Eye (tissue), 1 donor: ENCODE data around the gene TMEM259.
A peak's percentile ranks its signal among the peaks of the same experiment; 100 is the strongest.
"Not testable (repeated sequence)": the region's sequence is repeated elsewhere in the genome, so short reads cannot be mapped to it uniquely, and the experiment has no call there.

ENCODE experiments used
- DNase-seq: peaks from one replicate; pipeline ENCODE4 v3.0.0-alpha.2; 2015

Gene TMEM259

DNA sequence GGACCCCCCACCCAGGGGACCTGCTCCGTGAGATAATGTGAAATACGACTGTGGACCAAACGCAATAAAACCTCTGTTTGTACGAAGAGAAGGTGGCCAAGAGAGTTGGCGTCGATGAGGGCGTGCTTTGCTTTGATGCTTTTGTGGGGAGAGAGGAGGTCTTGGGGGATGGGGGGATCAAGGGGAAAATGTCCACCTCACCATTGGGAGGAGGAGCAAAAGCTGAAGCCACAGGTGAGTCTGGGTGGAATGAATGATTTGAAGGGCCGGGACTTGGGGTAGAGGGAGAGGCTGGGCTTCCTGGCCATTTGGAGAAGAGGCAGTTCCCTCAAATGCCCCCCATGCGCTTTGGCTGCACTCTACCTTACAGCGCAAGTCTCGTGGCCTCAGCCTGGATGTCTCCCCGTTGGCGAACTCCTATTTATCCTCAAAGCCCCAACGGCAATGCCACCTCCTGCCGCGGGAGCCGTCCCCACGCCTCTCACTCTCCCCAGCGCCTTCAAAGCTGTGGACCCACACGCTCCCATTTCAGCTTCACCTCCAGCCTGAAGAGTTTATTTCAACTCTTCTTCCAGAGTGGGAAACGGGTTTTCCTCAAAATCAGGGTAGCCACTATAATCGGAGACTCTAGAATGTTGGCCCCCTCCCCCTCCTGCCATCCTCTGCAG is 18.2 kb upstream of the TMEM259 start:
- DNase-seq = no peak

GRCh38 chr19:1037621-1038064 is 16.7 kb upstream of the TMEM259 start:
- DNase-seq = no peak

GRCh38 chr19:1035998-1036621 is 15.2 kb upstream of the TMEM259 start:
- no peak for DNase-seq

DNA sequence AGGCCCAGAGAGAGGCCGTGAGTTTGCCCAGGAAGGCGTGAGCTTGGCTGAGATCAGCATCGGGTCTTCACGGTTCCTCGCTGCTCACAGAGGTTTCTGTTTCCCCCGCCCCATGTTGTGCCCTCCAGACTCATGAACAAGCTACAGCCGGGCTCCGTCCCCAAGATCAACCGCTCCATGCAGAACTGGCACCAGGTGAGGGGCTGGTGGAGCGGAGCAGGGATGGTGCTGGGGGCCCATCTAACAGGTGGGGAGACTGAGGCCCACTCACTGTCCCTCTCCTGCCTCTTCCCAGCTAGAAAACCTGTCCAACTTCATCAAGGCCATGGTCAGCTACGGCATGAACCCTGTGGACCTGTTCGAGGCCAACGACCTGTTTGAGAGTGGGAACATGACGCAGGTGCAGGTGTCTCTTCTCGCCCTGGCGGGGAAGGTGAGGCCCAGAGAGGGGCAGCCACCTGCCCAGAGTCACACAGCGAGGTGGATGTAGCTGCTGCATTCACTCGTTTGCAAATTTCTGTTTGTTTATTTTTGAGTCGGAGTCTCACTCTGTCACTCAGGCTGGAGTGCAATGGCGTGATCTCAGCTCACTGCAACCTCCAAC is 11.4 kb upstream of the TMEM259 start:
- no peak for DNase-seq

GRCh38 chr19:1028062-1028926 is 7.4 kb upstream of the TMEM259 start:
- DNase-seq = peak; percentile 93

- DNase-seq = peak; percentile 49
Measured at GRCh38 chr19:1027650-1028061, 6.7 kb upstream of the TMEM259 start.

GRCh38 chr19:1026783-1027649 is 6.1 kb upstream of the TMEM259 start:
- peak; percentile 70 for DNase-seq

DNA sequence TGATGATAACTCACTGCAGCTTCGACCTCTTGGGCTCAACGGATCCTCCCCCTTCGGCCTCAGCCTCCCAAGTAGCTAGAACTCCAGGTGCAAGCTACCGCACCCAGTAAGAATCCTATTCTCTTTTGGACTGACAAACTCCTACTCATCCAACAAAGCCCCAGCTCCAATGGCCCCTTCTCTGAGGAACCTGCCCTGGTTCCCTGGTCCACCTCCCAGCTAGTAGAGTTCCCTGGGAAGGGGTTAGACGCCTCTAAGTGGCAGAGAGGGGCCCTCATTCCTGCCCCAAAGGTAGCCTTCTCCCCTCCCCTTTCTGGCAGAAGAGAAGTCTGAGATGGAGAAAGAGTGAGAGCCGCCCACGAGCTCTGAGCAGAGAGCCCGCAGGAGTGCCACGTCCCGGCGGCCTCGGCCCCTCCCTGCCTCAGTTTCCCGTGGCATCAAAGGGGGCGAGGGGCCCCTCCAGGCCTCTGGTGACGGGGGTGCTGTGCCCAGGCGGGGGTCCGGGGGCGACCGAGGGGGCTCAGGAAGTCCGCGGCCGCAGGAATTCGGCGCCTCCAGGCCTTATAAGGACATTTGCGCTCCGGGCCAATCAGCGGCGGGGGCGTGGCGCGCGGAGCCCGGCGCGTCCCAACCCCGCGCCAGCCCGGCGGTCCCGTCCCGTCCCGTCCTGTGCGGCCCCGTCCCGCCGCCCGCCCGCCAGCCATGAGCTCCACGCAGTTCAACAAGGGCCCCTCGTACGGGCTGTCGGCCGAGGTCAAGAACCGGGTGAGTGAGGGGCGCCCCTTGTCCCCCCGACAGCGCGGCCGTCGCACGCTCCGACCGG is 5.2 kb upstream of the TMEM259 start, which contains the start of gene CNN2:
Gene CNN2, plus strand, starts transcription at position 649 of the 823 bp plus-strand sequence. Its CDS starts 54 bp downstream, at position 703.
- peak; percentile 91 for DNase-seq

DNA sequence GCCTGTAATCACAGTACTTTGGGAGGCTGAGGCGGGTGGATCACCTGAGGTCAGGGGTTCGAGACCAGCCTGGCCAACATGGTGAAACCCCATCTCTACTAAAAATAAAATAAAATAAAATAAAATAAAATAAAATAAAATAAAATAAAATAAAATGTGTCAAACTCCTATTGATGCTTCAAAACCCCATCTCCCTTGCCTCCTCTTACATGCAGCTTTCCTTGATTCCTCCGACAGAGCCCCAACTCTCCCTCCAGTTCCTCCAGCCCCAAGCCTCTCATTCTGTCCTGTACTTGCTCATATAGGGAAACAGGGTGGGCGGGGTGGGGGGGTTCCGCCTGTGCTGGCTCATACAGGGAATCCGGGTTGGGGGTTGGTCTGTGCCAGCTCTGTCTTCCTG is 4.2 kb upstream of the TMEM259 start:
- DNase-seq = not testable (repeated sequence)

DNA sequence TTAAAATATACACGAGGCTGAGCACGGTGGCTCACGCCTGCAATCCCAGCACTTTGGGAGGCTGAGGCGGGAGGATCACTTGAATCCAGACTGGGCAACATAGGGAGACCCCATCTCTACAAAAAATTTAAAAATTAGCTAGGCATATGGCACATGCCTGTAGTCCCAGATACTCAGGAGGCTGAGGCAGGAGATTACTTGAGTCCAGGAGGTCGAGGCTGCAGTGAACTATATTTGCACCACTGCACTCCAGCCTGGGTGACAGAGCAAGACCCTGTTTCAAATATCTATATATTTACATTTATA is 2.9 kb upstream of the TMEM259 start:
- DNase-seq = not testable (repeated sequence)

DNA sequence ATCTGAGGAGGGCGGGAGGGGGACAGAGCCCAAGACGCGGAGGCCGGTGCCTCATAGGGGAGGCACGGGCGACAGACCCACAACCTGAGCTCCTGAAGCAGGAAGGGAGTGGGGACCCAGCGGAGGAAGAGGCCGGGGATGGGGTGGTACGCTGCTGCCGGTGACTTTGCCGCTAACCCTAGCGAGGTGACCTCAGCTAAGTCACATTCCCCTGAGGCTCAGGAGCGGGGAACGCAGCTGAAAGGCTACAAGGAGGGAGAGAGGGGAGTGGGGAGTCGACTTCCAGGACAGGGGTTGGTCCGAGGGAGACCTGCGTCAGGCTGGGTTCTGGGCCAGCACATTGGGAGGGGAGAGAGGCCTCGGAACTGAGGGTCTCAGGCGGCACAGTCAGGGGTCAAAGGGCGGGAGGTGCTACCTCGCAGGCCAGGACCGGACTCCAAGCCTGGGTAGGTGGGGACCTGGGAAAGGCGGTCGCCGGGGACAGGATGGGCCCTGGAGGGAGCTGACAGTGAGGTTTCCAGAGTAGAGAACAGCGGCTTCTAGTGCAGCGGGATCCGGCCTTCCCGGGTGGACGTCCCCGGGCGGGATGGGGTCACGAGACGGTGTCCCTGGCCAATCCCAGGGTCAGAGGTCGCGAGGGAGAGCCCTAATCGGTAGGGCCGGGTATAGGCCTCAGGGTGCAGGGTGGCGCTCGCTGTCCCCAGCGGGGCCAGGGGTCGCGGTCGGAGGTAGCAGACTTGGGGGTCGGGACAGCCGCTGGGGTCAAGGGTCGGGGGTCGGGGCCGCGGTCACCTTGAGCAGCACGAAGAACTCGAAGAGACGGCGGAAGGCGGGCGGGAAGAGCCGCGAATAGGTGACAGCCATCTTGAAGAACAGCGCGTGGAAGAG is 699 bp downstream of the TMEM259 start:
- no peak for DNase-seq

DNA sequence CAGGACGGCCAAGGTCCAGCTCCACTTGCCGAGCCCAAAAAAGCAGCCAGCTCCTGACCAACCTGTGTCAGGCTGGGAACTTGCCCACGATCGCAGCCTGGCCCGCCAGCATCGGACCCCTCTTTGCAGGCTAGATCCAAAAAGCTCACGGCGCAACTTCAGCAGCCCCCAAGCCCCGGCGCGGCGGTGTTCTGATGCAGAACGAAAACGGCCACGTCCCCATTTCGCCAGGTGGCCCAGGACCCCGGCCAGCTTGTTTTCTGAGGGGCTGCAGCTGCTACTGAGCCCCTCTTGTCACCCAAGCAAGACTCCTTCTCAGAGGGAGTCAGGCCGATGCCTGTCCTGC is 1.3 kb downstream of the TMEM259 start:
- DNase-seq = no peak

- DNase-seq = no peak
Measured at GRCh38 chr19:1018932-1019615, 1.8 kb downstream of the TMEM259 start.

GRCh38 chr19:1018393-1018792 is 2.5 kb downstream of the TMEM259 start:
- DNase-seq = no peak

DNA sequence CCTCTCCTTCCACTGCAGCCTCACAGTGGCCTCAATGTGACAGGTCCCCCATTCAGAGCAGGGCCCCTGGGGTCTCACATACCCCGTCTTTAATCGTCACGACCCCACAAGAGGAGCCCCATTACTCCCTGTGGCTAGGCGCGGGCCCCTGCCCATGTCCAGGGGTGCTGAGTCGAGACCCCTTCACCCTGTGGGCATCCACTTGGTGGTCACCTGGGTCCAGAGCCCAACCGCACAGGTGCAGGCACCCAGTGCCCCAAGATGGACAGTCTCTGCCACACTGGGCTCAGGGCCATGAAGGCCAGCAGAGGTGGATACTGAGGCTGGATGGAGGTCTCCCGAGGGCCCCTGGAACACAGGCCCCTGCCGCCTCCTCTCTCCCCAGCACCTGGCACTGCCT is 3.0 kb downstream of the TMEM259 start:
- DNase-seq = no peak

DNA sequence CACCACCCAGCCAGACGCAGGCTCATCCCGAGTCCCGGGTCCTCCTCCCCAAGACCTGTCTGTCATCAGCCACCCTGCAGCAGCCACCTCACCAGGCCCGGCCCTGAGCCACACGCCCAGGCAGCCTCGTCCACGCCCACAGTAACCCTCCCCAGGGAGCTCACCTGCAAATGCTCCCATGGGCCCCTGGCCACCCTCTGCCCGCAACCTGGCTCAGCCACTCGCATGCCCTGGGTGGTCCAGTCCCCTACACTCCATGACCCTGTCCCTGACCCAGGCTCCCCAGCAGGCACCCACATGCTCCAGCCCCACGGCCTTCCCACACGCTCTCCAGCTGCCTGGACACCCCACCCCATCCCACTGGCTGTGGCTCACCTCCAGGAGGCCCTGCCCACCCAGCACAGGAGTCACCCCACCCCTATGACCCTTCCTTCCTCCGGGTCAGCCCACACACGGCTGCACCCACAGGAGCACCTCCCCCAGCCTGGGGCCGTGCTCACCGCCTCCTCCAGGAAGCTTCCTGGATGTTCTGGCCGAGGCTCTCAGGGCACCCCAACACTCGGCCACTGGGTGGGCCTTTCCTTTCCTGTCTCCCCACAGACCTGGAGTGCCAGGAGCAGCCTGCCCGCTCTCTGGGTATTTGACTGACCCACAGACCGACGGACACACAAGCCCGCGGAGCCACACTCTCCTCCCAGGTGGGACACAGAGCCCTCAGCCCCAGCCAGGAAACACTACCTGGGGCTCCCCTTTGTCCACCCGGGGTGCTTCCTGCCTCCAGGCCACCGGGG is 3.6 kb downstream of the TMEM259 start:
- DNase-seq = no peak

GRCh38 chr19:1016647-1017114 is 4.2 kb downstream of the TMEM259 start:
- no peak for DNase-seq

DNA sequence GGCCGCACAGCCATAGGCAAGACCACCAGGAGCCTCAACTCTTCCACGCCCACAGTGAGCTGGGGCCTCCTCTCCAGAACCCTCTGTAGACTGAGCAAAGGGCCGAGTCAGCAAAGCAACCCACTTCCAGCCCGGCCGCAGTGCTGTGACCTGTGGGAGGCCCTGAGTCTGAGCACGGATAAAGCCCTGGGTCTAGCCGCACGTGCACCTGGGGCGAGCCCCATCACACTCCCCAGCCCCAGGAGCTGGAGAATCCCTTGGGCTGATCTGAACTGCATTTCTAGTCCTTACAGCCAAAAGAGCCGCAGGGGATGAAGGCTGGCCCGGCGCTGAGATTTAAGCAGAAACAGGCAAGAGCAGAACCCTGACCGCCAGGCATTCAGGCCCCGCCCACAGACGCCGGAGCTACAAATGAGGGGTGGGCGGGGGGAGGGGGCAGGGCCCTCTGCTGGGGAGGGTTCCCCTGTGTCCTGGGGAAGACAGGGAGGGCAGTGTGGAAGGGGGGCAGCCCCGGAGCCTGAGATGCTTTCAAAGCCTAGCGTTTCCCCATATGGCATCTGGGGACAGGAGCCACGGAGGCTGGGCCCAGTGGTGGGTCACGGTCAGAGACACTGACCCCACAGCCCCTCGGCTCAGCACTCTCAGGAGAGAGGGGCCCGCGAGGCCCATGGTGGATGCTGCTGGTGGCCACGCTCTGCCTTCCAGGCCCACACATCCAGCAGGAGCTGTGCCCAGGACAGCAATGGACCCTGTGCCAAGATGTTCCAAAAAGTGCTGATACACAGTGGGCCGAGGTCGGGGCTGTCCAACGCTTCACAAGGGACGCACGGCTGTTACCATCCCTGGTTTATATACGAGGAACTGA is 4.9 kb downstream of the TMEM259 start:
- DNase-seq = peak; percentile 67
